Neural crest cell (in vitro differentiated cells): Measurements from ENCODE around the gene ASTN2. TPM values are rescaled to one million over a fixed set of nuclear protein-coding genes. Genes with fewer than 3 reads are reported as not detected.
"Not testable (repeated sequence)": the region's sequence is repeated elsewhere in the genome, so short reads cannot be mapped to it uniquely, and the experiment has no call there.

ENCODE experiments used
- DNase-seq: peaks from one replicate; pipeline ENCODE4 v3.0.0; 2021; ENCODE audit warnings: low read depth, mixed read lengths, low spot score
- H3K27ac Mint-ChIP-seq: one replicate; pipeline ENCODE4 v1.8.0; 2021; ENCODE audit warnings: mild to moderate bottlenecking, mixed read lengths; ENCODE audit not compliant: unreplicated experiment
- H3K27me3 Mint-ChIP-seq: 2 replicates; pipeline ENCODE4 v1.8.0; 2021; ENCODE audit warnings: low read depth, mild to moderate bottlenecking, mixed read lengths
- H3K36me3 Mint-ChIP-seq: 2 replicates; pipeline ENCODE4 v1.8.0; 2021; ENCODE audit warnings: low read depth, mild to moderate bottlenecking, mixed read lengths
- H3K4me1 Mint-ChIP-seq: 2 replicates; pipeline ENCODE4 v1.8.0; 2021; ENCODE audit warnings: mixed read lengths
- H3K4me3 Mint-ChIP-seq: one replicate; pipeline ENCODE4 v1.8.0; 2021; ENCODE audit warnings: mild to moderate bottlenecking, mixed read lengths
- H3K9me3 Mint-ChIP-seq: 2 replicates; pipeline ENCODE4 v1.8.0; 2021; ENCODE audit warnings: mixed read lengths
- CTCF ChIP-seq: fragments of 200-600 bp; sonication (generic); conservative IDR thresholded peaks from 2 replicates; pipeline ENCODE4 v1.5.0; 2021; ENCODE audit warnings: antibody characterized with exemption, mild to moderate bottlenecking
- total RNA-seq: library from RNA; stranded (reverse); gene quantifications from 2 replicates; pipeline ENCODE4 v1.2.1, GENCODE V29; 2021

Gene ASTN2
- total RNA-seq, 1 donor from 2014 or later = 7.3 TPM

- Mint-ChIP-seq H3K9me3 (no peaks in the 10 kb centered on the region), H3K4me3 (no peak overlapping the region), H3K36me3 (no peaks in the 10 kb centered on the region), H3K4me1 (peaks cover 4% of the 10 kb centered on the region), H3K27me3 (peaks cover 27% of the 10 kb centered on the region), H3K27ac (no peak overlapping the region)
- no peak for TF ChIP-seq CTCF
- DNase-seq = no peak
Observed at GRCh38 chr9:116925121-116925520, 489.7 kb downstream of the ASTN2 start.

- no peaks in the 10 kb centered on the region for H3K9me3 Mint-ChIP-seq
- peaks cover 25% of the 10 kb centered on the region for H3K27me3 Mint-ChIP-seq
- TF ChIP-seq CTCF = no peak
- H3K4me3 Mint-ChIP-seq = no peak overlapping the region
- no peaks in the 10 kb centered on the region for H3K36me3 Mint-ChIP-seq
- no peak overlapping the region for H3K27ac Mint-ChIP-seq
- H3K4me1 Mint-ChIP-seq = peaks cover 4% of the 10 kb centered on the region
- no peak for DNase-seq
Observed at GRCh38 chr9:116924462-116925110, 490.3 kb downstream of the ASTN2 start.

GRCh38 chr9:116917895-116918508 is 496.9 kb downstream of the ASTN2 start:
- H3K36me3 Mint-ChIP-seq, H3K4me3 Mint-ChIP-seq, H3K4me1 Mint-ChIP-seq, H3K9me3 Mint-ChIP-seq, H3K27ac Mint-ChIP-seq, DNase-seq: not testable (repeated sequence)
- H3K27me3 Mint-ChIP-seq = peaks cover 24% of the 10 kb centered on the region

- no peak for DNase-seq
- no peaks in the 10 kb centered on the region for H3K36me3 Mint-ChIP-seq
- H3K27ac Mint-ChIP-seq = no peak overlapping the region
- H3K27me3 Mint-ChIP-seq = peaks cover 58% of the 10 kb centered on the region
- H3K9me3 Mint-ChIP-seq = no peaks in the 10 kb centered on the region
- H3K4me1 Mint-ChIP-seq = no peaks in the 10 kb centered on the region
- H3K4me3 Mint-ChIP-seq = no peak overlapping the region
- TF ChIP-seq CTCF = no peak
Observed at GRCh38 chr9:116913536-116913935, 501.3 kb downstream of the ASTN2 start.

- no peaks in the 10 kb centered on the region for H3K9me3 Mint-ChIP-seq
- H3K4me1 Mint-ChIP-seq = peaks cover 4% of the 10 kb centered on the region
- H3K27me3 Mint-ChIP-seq = peaks cover 80% of the 10 kb centered on the region
- H3K27ac Mint-ChIP-seq = no peak overlapping the region
- no peak for DNase-seq
- no peaks in the 10 kb centered on the region for H3K36me3 Mint-ChIP-seq
- TF ChIP-seq CTCF = no peak
- H3K4me3 Mint-ChIP-seq = no peak overlapping the region
Observed at GRCh38 chr9:116910201-116910600, 504.7 kb downstream of the ASTN2 start.

GRCh38 chr9:116907989-116908388 is 506.9 kb downstream of the ASTN2 start:
- no peak for DNase-seq
- Mint-ChIP-seq H3K9me3 (no peaks in the 10 kb centered on the region), H3K27ac (no peak overlapping the region), H3K36me3 (no peaks in the 10 kb centered on the region), H3K4me3 (no peak overlapping the region), H3K27me3 (peaks cover 69% of the 10 kb centered on the region), H3K4me1 (peaks cover 10% of the 10 kb centered on the region)
- no peak for TF ChIP-seq CTCF
